HEK293 (cell line): Measurements from ENCODE around the gene PLEKHF1.

Source experiments
- CTCF ChIA-PET: fragments of 350-600 bp; formaldehyde crosslinking; extraction: SDS; loops from one replicate; lab custom pipeline; 2021; ENCODE audit warnings: antibody characterized with exemption; lab: Yijun Ruan, JAX
- POLR2A ChIA-PET: fragments of 300-600 bp; formaldehyde crosslinking; extraction: SDS; loops from one replicate; lab custom pipeline; 2020; ENCODE audit warnings: antibody characterized with exemption, inconsistent platforms; lab: Yijun Ruan, JAX
- H3K27ac ChIP-seq: fragments of 200-500 bp; sonication (Bioruptor generic); 2 replicates; pipeline ENCODE4 v1.5.1; 2014; ENCODE audit warnings: low read depth, low read length, control low read depth, inconsistent platforms; ENCODE audit errors: extremely low read depth
- H3K36me3 ChIP-seq, 2 experiments: fragments of 200-500 bp in 1 of 2; sonication (Bioruptor generic) in 1 of 2; 1 replicate in 1 of 2; 2 replicates in 1 of 2; pipeline ENCODE4 v1.5.1; 2014 to 2017; ENCODE audit warnings: inconsistent platforms in 2 of 2, low read length in 2 of 2; ENCODE audit not compliant: control insufficient read depth in 2 of 2, insufficient read depth in 1 of 2
- H3K4me1 ChIP-seq: fragments of 200-500 bp; sonication (Bioruptor generic); 2 replicates; pipeline ENCODE4 v1.5.1; 2014; ENCODE audit warnings: mild to moderate bottlenecking, low read length, inconsistent platforms; ENCODE audit not compliant: control insufficient read depth, insufficient read depth
- H3K4me3 ChIP-seq: 2 replicates; pipeline ENCODE4 v1.5.1; 2011; ENCODE audit warnings: low read depth, mild to moderate bottlenecking, control low read depth, low read length, moderate library complexity
- H3K9me3 ChIP-seq: fragments of 200-500 bp; sonication (Bioruptor generic); 2 replicates; pipeline ENCODE4 v1.5.1; 2014; ENCODE audit warnings: low read depth, low read length, inconsistent platforms; ENCODE audit not compliant: control insufficient read depth, insufficient read depth
- BCL6B ChIP-seq: fragments of 450-650 bp; formaldehyde crosslinking; IDR thresholded peaks from 2 replicates; pipeline ENCODE4 v1.5.1; 2017; ENCODE audit warnings: missing biosample characterization, missing genetic modification characterization
- HOXA7 ChIP-seq: sonication (generic); formaldehyde crosslinking; IDR thresholded peaks from 2 replicates; pipeline ENCODE4 v1.8.1; 2022; ENCODE audit warnings: missing genetic modification reagents, borderline replicate concordance
- INSM2 ChIP-seq: fragments of 450-650 bp; formaldehyde crosslinking; IDR thresholded peaks from 2 replicates; pipeline ENCODE4 v1.5.1; 2016; ENCODE audit warnings: missing biosample characterization, missing genetic modification characterization
- TRIM28 ChIP-seq: IDR thresholded peaks from 2 replicates; pipeline ENCODE4 v1.6.1; 2011; ENCODE audit warnings: low read length, control low read depth, borderline replicate concordance
- ZBTB21 ChIP-seq: fragments of 450-650 bp; formaldehyde crosslinking; IDR thresholded peaks from 2 replicates; pipeline ENCODE4 v1.5.1; 2017; ENCODE audit warnings: missing biosample characterization, missing genetic modification characterization
- ZBTB44 ChIP-seq: fragments of 450-650 bp; IDR thresholded peaks from 2 replicates; pipeline ENCODE4 v1.5.1; 2018; ENCODE audit warnings: missing biosample characterization, mild to moderate bottlenecking, missing genetic modification characterization
- ZBTB6 ChIP-seq: fragments of 450-650 bp; formaldehyde crosslinking; IDR thresholded peaks from 2 replicates; pipeline ENCODE4 v1.5.1; 2017; ENCODE audit warnings: missing biosample characterization, missing genetic modification characterization
- ZNF112 ChIP-seq: fragments of 450-650 bp; formaldehyde crosslinking; IDR thresholded peaks from 2 replicates; pipeline ENCODE4 v1.5.0; 2017; ENCODE audit warnings: missing biosample characterization, missing genetic modification characterization
- ZNF157 ChIP-seq: fragments of 450-650 bp; formaldehyde crosslinking; IDR thresholded peaks from 2 replicates; pipeline ENCODE4 v1.5.1; 2016; ENCODE audit warnings: missing biosample characterization, missing genetic modification characterization
- ZNF174 ChIP-seq: fragments of 450-650 bp; formaldehyde crosslinking; IDR thresholded peaks from 2 replicates; pipeline ENCODE4 v1.5.0; 2017; ENCODE audit warnings: missing biosample characterization, mild to moderate bottlenecking, missing genetic modification characterization
- ZNF2 ChIP-seq: fragments of 450-650 bp; formaldehyde crosslinking; IDR thresholded peaks from 2 replicates; pipeline ENCODE4 v1.5.1; 2016; ENCODE audit warnings: missing biosample characterization, missing genetic modification characterization
- ZNF280C ChIP-seq: fragments of 450-650 bp; formaldehyde crosslinking; IDR thresholded peaks from 2 replicates; pipeline ENCODE4 v1.5.1; 2016; ENCODE audit warnings: missing biosample characterization, missing genetic modification characterization
- ZNF292 ChIP-seq: fragments of 450-650 bp; formaldehyde crosslinking; IDR thresholded peaks from 2 replicates; pipeline ENCODE4 v1.5.1; 2016; ENCODE audit warnings: low read depth, missing biosample characterization, missing genetic modification characterization, borderline replicate concordance
- ZNF341 ChIP-seq: fragments of 450-650 bp; formaldehyde crosslinking; IDR thresholded peaks from 2 replicates; pipeline ENCODE4; 2016; ENCODE audit warnings: low read depth, missing biosample characterization, missing genetic modification characterization
- ZNF354C ChIP-seq: fragments of 450-650 bp; formaldehyde crosslinking; IDR thresholded peaks from 2 replicates; pipeline ENCODE4 v1.5.1; 2016; ENCODE audit warnings: missing biosample characterization, missing genetic modification characterization, low read depth, borderline replicate concordance
- ZNF37A ChIP-seq: fragments of 450-650 bp; IDR thresholded peaks from 2 replicates; pipeline ENCODE4 v1.5.1; 2018; ENCODE audit warnings: missing biosample characterization, missing genetic modification characterization
- ZNF398 ChIP-seq: fragments of 450-650 bp; formaldehyde crosslinking; IDR thresholded peaks from 2 replicates; pipeline ENCODE4 v1.5.1; 2017; ENCODE audit warnings: missing biosample characterization, missing genetic modification characterization
- ZNF416 ChIP-seq: fragments of 450-650 bp; formaldehyde crosslinking; IDR thresholded peaks from 2 replicates; pipeline ENCODE4 v1.5.1; 2016; ENCODE audit warnings: missing biosample characterization, missing genetic modification characterization
- ZNF48 ChIP-seq: fragments of 450-650 bp; formaldehyde crosslinking; IDR thresholded peaks from 2 replicates; pipeline ENCODE4 v1.5.1; 2016; ENCODE audit warnings: missing biosample characterization, missing genetic modification characterization
- ZNF521 ChIP-seq: fragments of 450-650 bp; formaldehyde crosslinking; IDR thresholded peaks from 2 replicates; pipeline ENCODE4 v1.5.1; 2017; ENCODE audit warnings: missing biosample characterization, mild to moderate bottlenecking, missing genetic modification characterization
- ZNF529 ChIP-seq: fragments of 450-650 bp; formaldehyde crosslinking; IDR thresholded peaks from 2 replicates; pipeline ENCODE4 v1.5.1; 2017; ENCODE audit warnings: missing genetic modification characterization, missing biosample characterization; ENCODE audit not compliant: insufficient replicate concordance
- ZNF571 ChIP-seq: fragments of 450-650 bp; formaldehyde crosslinking; IDR thresholded peaks from 2 replicates; pipeline ENCODE4 v1.5.0; 2017; ENCODE audit warnings: missing biosample characterization, missing genetic modification characterization
- ZNF660 ChIP-seq: fragments of 450-650 bp; IDR thresholded peaks from 2 replicates; pipeline ENCODE4 v1.5.1; 2018; ENCODE audit warnings: missing biosample characterization, mild to moderate bottlenecking, missing genetic modification characterization
- ZNF664 ChIP-seq: fragments of 450-650 bp; formaldehyde crosslinking; IDR thresholded peaks from 2 replicates; pipeline ENCODE4 v1.5.1; 2016; ENCODE audit warnings: missing biosample characterization, missing genetic modification characterization
- ZNF670 ChIP-seq: fragments of 450-650 bp; formaldehyde crosslinking; IDR thresholded peaks from 2 replicates; pipeline ENCODE4 v1.5.1; 2016; ENCODE audit warnings: missing biosample characterization, missing genetic modification characterization, low read depth
- ZNF792 ChIP-seq: fragments of 450-650 bp; formaldehyde crosslinking; IDR thresholded peaks from 2 replicates; pipeline ENCODE4 v1.5.1; 2016; ENCODE audit warnings: missing biosample characterization, missing genetic modification characterization
- ZNF837 ChIP-seq: fragments of 450-650 bp; formaldehyde crosslinking; IDR thresholded peaks from 2 replicates; pipeline ENCODE4 v1.5.1; 2016; ENCODE audit warnings: missing biosample characterization, missing genetic modification characterization

Gene PLEKHF1

GRCh38 chr19:29671393-29672160 lies 6.3 kb downstream of the PLEKHF1 start:
- no peaks in the 10 kb centered on the region for H3K9me3 ChIP-seq
- ChIA-PET POLR2A (interaction anchor here (0.5 to 2.2 kb wide), 10 partner anchors 9 to 66 kb away, joined by 3 to 35 read pairs (median 5); partner anchors contain the start of genes C19orf12 and POP4), CTCF (interaction anchor here (0.5 to 3.7 kb wide), 21 partner anchors 8 to 329 kb away, joined by 3 to 27 read pairs (median 4); partner anchors contain the start of gene POP4)
- H3K4me1 ChIP-seq = peaks cover 27% of the 10 kb centered on the region
- H3K36me3 ChIP-seq = peaks cover 8 to 28% of the 10 kb centered on the region in 2 experiments; a peak in 2 of 3 replicates
- H3K27ac ChIP-seq = peak overlapping the region; percentile 32
- no peak overlapping the region for H3K4me3 ChIP-seq
- TF ChIP-seq ZNF521 (no peak), ZNF354C (no peak), ZNF398 (tag by site-specific recombination) (peak; percentile 65), ZNF37A (tag by site-specific recombination) (no peak), ZNF292 (no peak), ZNF416 (tag by site-specific recombination) (no peak), TRIM28 (peak; percentile 75; the same call in 1 of the 2 replicates), ZNF837 (no peak), ZNF529 (tag by site-specific recombination) (no peak), ZBTB21 (tag by site-specific recombination) (peak; percentile 21; the same call in 1 of the 2 replicates), ZNF670 (tag by site-specific recombination) (no peak), ZNF157 (tag by site-specific recombination) (no peak), ZNF571 (tag by site-specific recombination) (0 out of 2 replicates have a peak, but pooled peaks have one; percentile 84), ZNF341 (no peak), BCL6B (tag by site-specific recombination) (0 out of 2 replicates have a peak, but pooled peaks have one; percentile 36), ZNF664 (tag by site-specific recombination) (peak; percentile 98), ZNF2 (tag by site-specific recombination) (no peak), ZNF280C (tag by site-specific recombination) (no peak), ZBTB44 (tag by site-specific recombination) (peak; percentile 72; the same call in 1 of the 2 replicates), ZNF660 (tag by site-specific recombination) (no peak; the same call in 1 of the 2 replicates), ZNF112 (tag by site-specific recombination) (peak; percentile 71; the same call in 1 of the 2 replicates), ZNF174 (tag by site-specific recombination) (no peak), ZBTB6 (tag by site-specific recombination) (no peak), ZNF792 (tag by site-specific recombination) (no peak), INSM2 (tag by site-specific recombination) (0 out of 2 replicates have a peak, but pooled peaks have one; percentile 23), HOXA7 (CRISPR knock-in tag) (no peak), ZNF48 (tag by site-specific recombination) (no peak)
